Kidney capillary endothelial cell (primary cell): ENCODE results near the gene PER2.
"Not testable (repeated sequence)": the region's sequence is repeated elsewhere in the genome, so short reads cannot be mapped to it uniquely, and the experiment has no call there.

Experiments used
- DNase-seq: peaks from one replicate; pipeline ENCODE4 v3.0.0-alpha.2; 2018; ENCODE audit warnings: low spot score

PER2 gene

GRCh38 chr2:238287737-238288649, at the start of gene PER2:
TSS of gene PER2 (minus strand) at chr2:238288610. CDS start at chr2:238277936, 10,674 bp downstream.
- DNase-seq: peak; percentile 59

- no peak for DNase-seq
Measured at GRCh38 chr2:238337846-238338245, 49.4 kb upstream of the PER2 start.

GRCh38 chr2:238336793-238337444, 48.5 kb upstream of the PER2 start:
- DNase-seq: no peak

- DNase-seq: no peak
Measured at GRCh38 chr2:238336151-238336550, 47.7 kb upstream of the PER2 start.

GRCh38 chr2:238335591-238335990, 47.2 kb upstream of the PER2 start:
- not testable (repeated sequence) for DNase-seq

GRCh38 chr2:238334885-238335284, 46.5 kb upstream of the PER2 start:
- no peak for DNase-seq

GRCh38 chr2:238331916-238332315, 43.5 kb upstream of the PER2 start:
- no peak for DNase-seq

- no peak for DNase-seq
Measured at GRCh38 chr2:238330391-238330790, 42.0 kb upstream of the PER2 start.

- DNase-seq: no peak
Measured at GRCh38 chr2:238327751-238328150, 39.3 kb upstream of the PER2 start.

GRCh38 chr2:238326801-238327365, 38.5 kb upstream of the PER2 start:
- no peak for DNase-seq

- DNase-seq: no peak
Measured at GRCh38 chr2:238325694-238326093, 37.3 kb upstream of the PER2 start.

- not testable (repeated sequence) for DNase-seq
Measured at GRCh38 chr2:238324248-238324647, 35.8 kb upstream of the PER2 start.

- DNase-seq: no peak
Measured at GRCh38 chr2:238322001-238322411, 33.6 kb upstream of the PER2 start.

GRCh38 chr2:238321467-238321866, 33.1 kb upstream of the PER2 start:
- no peak for DNase-seq

GRCh38 chr2:238320648-238321281, 32.4 kb upstream of the PER2 start:
- DNase-seq: no peak

GRCh38 chr2:238320246-238320647, 31.8 kb upstream of the PER2 start, which contains the start of gene TRAF3IP1:
TSS of gene TRAF3IP1 (plus strand) at chr2:238320518. CDS start at chr2:238320663, 145 bp downstream.
- peak; percentile 77 for DNase-seq

GRCh38 chr2:238315031-238315595, 26.7 kb upstream of the PER2 start:
- DNase-seq: no peak

- no peak for DNase-seq
Measured at GRCh38 chr2:238314576-238314975, 26.2 kb upstream of the PER2 start.

GRCh38 chr2:238313991-238314350, 25.6 kb upstream of the PER2 start:
- no peak for DNase-seq

- no peak for DNase-seq
Measured at GRCh38 chr2:238313289-238313990, 25.0 kb upstream of the PER2 start.

- not testable (repeated sequence) for DNase-seq
Measured at GRCh38 chr2:238310721-238311120, 22.3 kb upstream of the PER2 start.
